ENCODE measurements around the gene CIC.
"Not testable (repeated sequence)": the region's sequence is repeated elsewhere in the genome, so short reads cannot be mapped to it uniquely, and the experiment has no call there.

Gene CIC

GRCh38 chr19:42255766-42256745 lies 13.0 kb upstream of the CIC start:
- DNase-seq (ENCODE audit: low read depth) = no peak

GRCh38 chr19:42257842-42258241 lies 11.2 kb upstream of the CIC start:
- not testable (repeated sequence) for DNase-seq (ENCODE audit: low read depth)

- no peak for DNase-seq (ENCODE audit: low read depth)
Observed at GRCh38 chr19:42261763-42262162, 7.3 kb upstream of the CIC start.

- not testable (repeated sequence) for DNase-seq (ENCODE audit: low read depth)
Observed at GRCh38 chr19:42266105-42266504, 2.9 kb upstream of the CIC start.

GRCh38 chr19:42266928-42267603 lies 2.0 kb upstream of the CIC start:
- DNase-seq (ENCODE audit: low read depth) = not testable (repeated sequence)

- no peak for DNase-seq (ENCODE audit: low read depth)
Observed at GRCh38 chr19:42267644-42268141, 1.4 kb upstream of the CIC start.

- peak; percentile 99 for DNase-seq (ENCODE audit: low read depth)
Observed at GRCh38 chr19:42268142-42268703, 829 bp upstream of the CIC start.

GRCh38 chr19:42269478-42270345 lies 660 bp downstream of the CIC start:
- no peak for DNase-seq (ENCODE audit: low read depth)

- peak; percentile 35 for DNase-seq (ENCODE audit: low read depth)
Observed at GRCh38 chr19:42270346-42271044, 1.4 kb downstream of the CIC start.

GRCh38 chr19:42271045-42271419 lies 2.0 kb downstream of the CIC start:
- DNase-seq (ENCODE audit: low read depth) = no peak

GRCh38 chr19:42271861-42272534 lies 2.9 kb downstream of the CIC start:
- no peak for DNase-seq (ENCODE audit: low read depth)

- no peak for DNase-seq (ENCODE audit: low read depth)
Observed at GRCh38 chr19:42272535-42272897, 3.5 kb downstream of the CIC start.

- DNase-seq (ENCODE audit: low read depth) = no peak
Observed at GRCh38 chr19:42272989-42273406, 3.9 kb downstream of the CIC start.

GRCh38 chr19:42273407-42274064 lies 4.5 kb downstream of the CIC start:
- DNase-seq (ENCODE audit: low read depth) = no peak

- no peak for DNase-seq (ENCODE audit: low read depth)
Observed at GRCh38 chr19:42274065-42274682, 5.1 kb downstream of the CIC start.

- DNase-seq (ENCODE audit: low read depth) = no peak
Observed at GRCh38 chr19:42275103-42275502, 6.1 kb downstream of the CIC start.

GRCh38 chr19:42275517-42275916 lies 6.5 kb downstream of the CIC start:
- no peak for DNase-seq (ENCODE audit: low read depth)

- DNase-seq (ENCODE audit: low read depth) = no peak
Observed at GRCh38 chr19:42276284-42276683, 7.2 kb downstream of the CIC start.

- no peak for DNase-seq (ENCODE audit: low read depth)
Observed at GRCh38 chr19:42276821-42277220, 7.8 kb downstream of the CIC start.
